Endothelial cell of umbilical vein (primary cell): ENCODE measurements around the gene ADAM19. TPM values are rescaled to one million over a fixed set of nuclear protein-coding genes. Genes with fewer than 3 reads are reported as not detected.

ENCODE experiments used
- BruUV-seq: library from RNA; stranded (reverse); fragments of 400-500 nt; replicated peaks from 2 replicates; lab custom pipeline; 2021; lab: Mats Ljungman, UMichigan
- CTCF ChIA-PET: fragments of 300-600, 350-600 bp; sonication (Branson Sonifier 250); formaldehyde crosslinking; loops from one replicate; lab custom pipeline; 2021; ENCODE audit warnings: antibody characterized with exemption, inconsistent platforms; lab: Charles Lee
- POLR2A ChIA-PET: fragments of 300-600, 350-600 bp; sonication (Branson Sonifier 250); formaldehyde crosslinking; loops from one replicate; lab custom pipeline; 2021; ENCODE audit warnings: antibody characterized with exemption, inconsistent platforms; lab: Charles Lee
- DNase-seq: peaks from one replicate; pipeline ENCODE4 v3.0.0-alpha.2; 2011; ENCODE audit warnings: low read depth, low spot score
- FAIRE-seq: peaks from 2 replicates; lab custom pipeline; 2011; peaks lifted over from hg19 to GRCh38; lab: Jason Lieb, UNC
- H2AFZ ChIP-seq: 2 replicates; pipeline ENCODE4 v1.6.0; 2012; ENCODE audit warnings: low read depth, low read length, control low read depth, inconsistent platforms
- H3K27ac ChIP-seq: 2 replicates; pipeline ENCODE4 v1.5.1; 2011; ENCODE audit warnings: low read depth, mild to moderate bottlenecking, control low read depth, low read length, moderate library complexity; ENCODE audit not compliant: insufficient read depth
- H3K27me3 ChIP-seq, 2 experiments: 2 replicates each; pipeline versions ENCODE4 v1.6.0 to v1.6.1; 2011; ENCODE audit warnings: low read length in 2 of 2, mixed read lengths in 1 of 2; ENCODE audit not compliant: control insufficient read depth in 2 of 2, insufficient read depth in 2 of 2
- H3K36me3 ChIP-seq, 2 experiments: 2 replicates in 1 of 2; 3 replicates in 1 of 2; pipeline ENCODE4 v1.5.1; 2011; ENCODE audit warnings: low read length in 2 of 2, mild to moderate bottlenecking in 1 of 2, moderate library complexity in 1 of 2; ENCODE audit not compliant: control insufficient read depth in 2 of 2, insufficient read depth in 2 of 2; ENCODE audit errors: extremely low read depth in 1 of 2
- H3K4me1 ChIP-seq: 3 replicates; pipeline ENCODE4 v1.5.1; 2011; ENCODE audit warnings: mild to moderate bottlenecking, low read length; ENCODE audit not compliant: control insufficient read depth, insufficient read depth; ENCODE audit errors: extremely low read depth
- H3K4me2 ChIP-seq: 2 replicates; pipeline ENCODE4 v1.6.1; 2011; ENCODE audit warnings: low read length, control low read depth, mixed read lengths; ENCODE audit not compliant: insufficient read depth
- H3K4me3 ChIP-seq, 3 experiments: fragments of 200-600 bp in 1 of 3; sonication (generic), shearing (Covaris generic) in 1 of 3; replicated peaks in 1 of 3; 2 replicates each; pipeline ENCODE4 v1.5.1; 2011 to 2016; ENCODE audit warnings: control low read depth in 3 of 3, low read length in 3 of 3, mild to moderate bottlenecking in 2 of 3, inconsistent platforms in 1 of 3, low read depth in 1 of 3, moderate library complexity in 1 of 3; ENCODE audit not compliant: insufficient read depth in 1 of 3
- H3K79me2 ChIP-seq: 2 replicates; pipeline ENCODE4 v1.6.0; 2012; ENCODE audit warnings: low read length, inconsistent platforms; ENCODE audit not compliant: control insufficient read depth, insufficient read depth
- H3K9ac ChIP-seq: replicated peaks from 2 replicates; pipeline ENCODE3; 2011; ENCODE audit warnings: low read length, control low read depth; ENCODE audit not compliant: insufficient read depth; ENCODE audit errors: extremely low read depth
- H3K9me1 ChIP-seq: replicated peaks from 3 replicates; pipeline ENCODE4 v1.6.0; 2011; ENCODE audit warnings: mild to moderate bottlenecking, low read length; ENCODE audit not compliant: control insufficient read depth, insufficient read depth; ENCODE audit errors: extremely low read depth
- H3K9me3 ChIP-seq: replicated peaks from 2 replicates; pipeline ENCODE4 v1.5.1; 2012; ENCODE audit warnings: low read length, inconsistent platforms; ENCODE audit not compliant: control insufficient read depth, insufficient read depth
- H4K20me1 ChIP-seq: replicated peaks from 2 replicates; pipeline ENCODE3; 2011; ENCODE audit warnings: mild to moderate bottlenecking, low read length; ENCODE audit not compliant: control insufficient read depth, insufficient read depth; ENCODE audit errors: extremely low read depth
- EZH2 ChIP-seq: IDR thresholded peaks from 2 replicates; pipeline ENCODE4 v1.6.1; 2012; ENCODE audit warnings: borderline replicate concordance, low read depth, mild to moderate bottlenecking, moderate library complexity, low read length, inconsistent platforms; ENCODE audit not compliant: severe bottlenecking
- FOS ChIP-seq: IDR thresholded peaks from 2 replicates; pipeline ENCODE4 v1.6.1; 2011; ENCODE audit warnings: mild to moderate bottlenecking, low read length, moderate library complexity, borderline replicate concordance; ENCODE audit not compliant: insufficient read depth
- GATA2 ChIP-seq: IDR thresholded peaks from 2 replicates; pipeline ENCODE4 v1.7.0; 2011; ENCODE audit warnings: low read depth, mild to moderate bottlenecking, moderate library complexity, mixed read lengths, low read length; ENCODE audit not compliant: insufficient read length, insufficient read depth
- JUN ChIP-seq: IDR thresholded peaks from 2 replicates; pipeline ENCODE4 v1.6.1; 2011; ENCODE audit warnings: borderline replicate concordance, low read depth; ENCODE audit not compliant: insufficient read length, insufficient read depth
- MAX ChIP-seq: IDR thresholded peaks from 2 replicates; pipeline ENCODE4 v1.6.1; 2011; ENCODE audit not compliant: insufficient read depth, insufficient read length
- MYC ChIP-seq: IDR thresholded peaks from one replicate; pipeline ENCODE4 v1.6.1; 2011; ENCODE audit warnings: mild to moderate bottlenecking, low read depth, low read length
- POLR2A ChIP-seq: IDR thresholded peaks from 2 replicates; pipeline ENCODE4 v1.6.1; 2012; ENCODE audit warnings: low read depth, mild to moderate bottlenecking, control low read depth, low read length
- POLR2AphosphoS5 ChIP-seq: IDR thresholded peaks from 2 replicates; pipeline ENCODE4 v1.6.1; 2012; ENCODE audit warnings: low read depth, mild to moderate bottlenecking, control low read depth, low read length, moderate library complexity; ENCODE audit not compliant: insufficient read depth
- dilution Hi-C: fragments of 300-500 bp; cut with MboI; formaldehyde crosslinking; loops from one replicate; pipeline ENCODE4 v1.15.0; 2019; ENCODE audit warnings: low sequenced_read_pairs; ENCODE audit not compliant: extremely low pct_ligation_motif_present
- intact Hi-C: fragments of 100-400 bp; cut with micrococcal nuclease; formaldehyde crosslinking; loops from one replicate; pipeline ENCODE4 v1.10.0; 2022
- polyA plus RNA-seq, 4 experiments: library from polyadenylated mRNA; depleted of rRNA in 3 of 4; stranded (reverse) in 3 of 4; unstranded in 1 of 4; fragments of >200 nt; gene quantifications; 2 replicates each; pipeline versions ENCODE4 v1.2.1 to v1.2.3, GENCODE V29; 2011 to 2012; ENCODE audit warnings: missing spikeins in 1 of 4
- total RNA-seq: library from RNA; stranded (reverse); gene quantifications from 2 replicates; pipeline ENCODE4 v1.2.3, GENCODE V29; 2021
- TF ChIP-seq, protein P1 (sequence below), 2 donors: IDR thresholded peaks; 1 replicate in 1 of 2; 2 replicates in 1 of 2; pipeline ENCODE4 v1.5.1; 2011; ENCODE audit warnings: low read length in 2 of 2, mild to moderate bottlenecking in 2 of 2, moderate library complexity in 2 of 2, control low read depth in 1 of 2, inconsistent platforms in 1 of 2, low read depth in 1 of 2; ENCODE audit not compliant: insufficient read depth in 1 of 2; ENCODE audit errors: extremely low read depth in 1 of 2

The ADAM19 gene
- total and polyA plus RNA-seq, 2 donors (not counting 3 experiments of a cell fraction or from before 2014, with no cell fraction given), result 10.0 to 22.6 TPM

DNA sequence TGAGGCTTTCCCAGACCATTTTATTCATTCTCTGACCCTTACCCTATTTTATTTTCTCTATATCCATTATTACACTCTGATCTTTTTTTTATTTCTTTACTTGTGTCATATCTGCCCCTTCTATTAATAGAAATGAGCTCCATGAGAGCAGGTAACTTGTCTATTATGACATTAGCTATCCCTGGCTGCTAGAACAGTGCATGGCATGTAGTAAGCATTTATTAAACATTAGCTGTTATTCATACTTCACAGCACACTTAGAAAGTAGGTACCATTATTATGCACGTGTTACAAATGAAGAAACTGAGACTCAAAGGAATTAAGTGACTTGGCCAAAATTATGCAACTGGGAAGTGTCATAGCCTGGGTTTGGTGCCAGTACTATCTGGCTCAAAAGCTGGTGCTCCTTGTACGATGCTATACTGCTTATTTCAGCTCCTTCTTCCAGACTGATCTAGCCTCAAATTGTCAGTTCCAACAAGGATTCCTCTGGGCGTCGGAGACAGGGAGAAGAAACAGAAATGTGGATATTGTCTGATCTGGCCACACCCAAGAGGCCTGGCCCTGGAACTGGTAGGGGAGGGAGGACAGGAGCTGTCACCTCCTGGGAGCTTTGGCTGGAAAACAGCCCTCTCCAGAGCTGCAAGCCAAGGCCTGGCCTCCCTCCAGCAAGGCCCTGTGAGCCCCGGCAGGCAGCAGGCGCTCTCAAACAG, 126.4 kb downstream of the ADAM19 start:
- no peak overlapping the region for H3K4me2 ChIP-seq
- no peaks in the 10 kb centered on the region for H3K36me3 ChIP-seq
- no peaks in the 10 kb centered on the region for H3K4me1 ChIP-seq
- no peaks in the 10 kb centered on the region for H3K27me3 ChIP-seq
- CTCF ChIA-PET, result interaction anchor here (1.1 to 2.6 kb wide), 7 partner anchors 12 to 269 kb away, joined by 3 to 10 read pairs (median 5); no protein-coding TSS in a partner anchor
- no peak overlapping the region for H2AFZ ChIP-seq
- no peak overlapping the region for H3K27ac ChIP-seq
- no peaks in the 10 kb centered on the region for H4K20me1 ChIP-seq
- dilution Hi-C loops (no loop called here), intact Hi-C loops (no loop called here)
- POLR2A ChIA-PET, result no interaction called here
- no peak overlapping the region for H3K9ac ChIP-seq
- H3K79me2 ChIP-seq, result no peaks in the 10 kb centered on the region
- H3K4me3 ChIP-seq, result no peak overlapping the region
- no peaks in the 10 kb centered on the region for H3K9me1 ChIP-seq
- TF ChIP-seq MYC (no peak), MAX (no peak), GATA2 (no peak), POLR2A (no peak), JUN (no peak), EZH2 (no peak), FOS (no peak), POLR2AphosphoS5 (no peak)
- TF ChIP-seq, protein P1, sequence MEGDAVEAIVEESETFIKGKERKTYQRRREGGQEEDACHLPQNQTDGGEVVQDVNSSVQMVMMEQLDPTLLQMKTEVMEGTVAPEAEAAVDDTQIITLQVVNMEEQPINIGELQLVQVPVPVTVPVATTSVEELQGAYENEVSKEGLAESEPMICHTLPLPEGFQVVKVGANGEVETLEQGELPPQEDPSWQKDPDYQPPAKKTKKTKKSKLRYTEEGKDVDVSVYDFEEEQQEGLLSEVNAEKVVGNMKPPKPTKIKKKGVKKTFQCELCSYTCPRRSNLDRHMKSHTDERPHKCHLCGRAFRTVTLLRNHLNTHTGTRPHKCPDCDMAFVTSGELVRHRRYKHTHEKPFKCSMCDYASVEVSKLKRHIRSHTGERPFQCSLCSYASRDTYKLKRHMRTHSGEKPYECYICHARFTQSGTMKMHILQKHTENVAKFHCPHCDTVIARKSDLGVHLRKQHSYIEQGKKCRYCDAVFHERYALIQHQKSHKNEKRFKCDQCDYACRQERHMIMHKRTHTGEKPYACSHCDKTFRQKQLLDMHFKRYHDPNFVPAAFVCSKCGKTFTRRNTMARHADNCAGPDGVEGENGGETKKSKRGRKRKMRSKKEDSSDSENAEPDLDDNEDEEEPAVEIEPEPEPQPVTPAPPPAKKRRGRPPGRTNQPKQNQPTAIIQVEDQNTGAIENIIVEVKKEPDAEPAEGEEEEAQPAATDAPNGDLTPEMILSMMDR (IDR thresholded peaks at IDR 0.05; ENCODE audit: extremely low read depth in 1 of 2, insufficient read depth in 1 of 2, low read depth in 1 of 2, low read length in 2 of 2), result no peak
- DNase-seq, result no peak
- FAIRE-seq, result no peak
- no TSS peak for BruUV-seq
- no peaks in the 10 kb centered on the region for H3K9me3 ChIP-seq
